ENCODE measurements around the gene PPP1R1A.

The PPP1R1A gene

DNA sequence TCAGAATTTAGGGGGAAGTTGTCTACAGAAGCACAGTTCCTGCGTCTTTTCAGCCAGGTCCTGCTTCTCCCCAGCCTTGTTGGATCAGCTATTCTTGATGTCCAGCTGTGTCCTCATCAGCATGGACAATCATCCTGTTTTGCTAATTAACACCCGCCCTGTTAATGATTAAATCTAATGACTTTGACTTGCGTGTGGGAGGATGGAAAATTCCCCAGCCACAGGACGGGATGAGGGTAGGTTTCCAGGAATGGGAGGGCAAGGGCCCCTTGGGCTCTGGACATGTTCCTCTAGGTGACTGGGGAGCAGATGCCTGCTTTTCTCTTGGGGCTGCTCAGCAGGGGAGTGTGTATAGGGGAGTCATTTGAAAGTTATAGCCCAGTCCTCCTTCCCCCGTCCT lies 5.3 kb upstream of the PPP1R1A start:
- TF ChIP-seq, protein P1, sequence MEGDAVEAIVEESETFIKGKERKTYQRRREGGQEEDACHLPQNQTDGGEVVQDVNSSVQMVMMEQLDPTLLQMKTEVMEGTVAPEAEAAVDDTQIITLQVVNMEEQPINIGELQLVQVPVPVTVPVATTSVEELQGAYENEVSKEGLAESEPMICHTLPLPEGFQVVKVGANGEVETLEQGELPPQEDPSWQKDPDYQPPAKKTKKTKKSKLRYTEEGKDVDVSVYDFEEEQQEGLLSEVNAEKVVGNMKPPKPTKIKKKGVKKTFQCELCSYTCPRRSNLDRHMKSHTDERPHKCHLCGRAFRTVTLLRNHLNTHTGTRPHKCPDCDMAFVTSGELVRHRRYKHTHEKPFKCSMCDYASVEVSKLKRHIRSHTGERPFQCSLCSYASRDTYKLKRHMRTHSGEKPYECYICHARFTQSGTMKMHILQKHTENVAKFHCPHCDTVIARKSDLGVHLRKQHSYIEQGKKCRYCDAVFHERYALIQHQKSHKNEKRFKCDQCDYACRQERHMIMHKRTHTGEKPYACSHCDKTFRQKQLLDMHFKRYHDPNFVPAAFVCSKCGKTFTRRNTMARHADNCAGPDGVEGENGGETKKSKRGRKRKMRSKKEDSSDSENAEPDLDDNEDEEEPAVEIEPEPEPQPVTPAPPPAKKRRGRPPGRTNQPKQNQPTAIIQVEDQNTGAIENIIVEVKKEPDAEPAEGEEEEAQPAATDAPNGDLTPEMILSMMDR (IDR thresholded peaks at IDR 0.05; ENCODE audit: low read depth, low read length): no peak
- DNase-seq (ENCODE audit: low read depth in 2 of 2): no peak
- no peak overlapping the region for H3K4me3 ChIP-seq (replicated peaks in 1 of 2; ENCODE audit: low read depth in 2 of 2, low read length in 2 of 2)

DNA sequence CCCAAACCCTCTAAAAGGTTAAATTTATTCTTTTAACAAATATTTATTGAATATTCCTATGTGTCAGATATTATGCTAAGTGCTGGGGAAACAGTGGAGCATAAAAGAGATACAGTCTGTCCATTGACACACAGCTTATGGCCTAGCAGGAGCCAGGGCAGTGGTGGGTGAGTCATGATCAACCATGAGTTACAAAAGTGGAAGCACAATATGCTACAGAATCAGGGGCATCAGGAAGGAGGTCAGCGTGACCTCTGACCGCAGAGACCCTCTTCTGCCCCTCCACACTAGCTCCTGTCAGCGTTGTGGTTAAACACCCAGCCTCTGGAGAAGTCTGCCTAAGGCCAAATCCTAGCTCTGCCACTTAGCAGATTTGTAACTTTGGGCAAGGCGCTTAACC lies 4.7 kb upstream of the PPP1R1A start:
- H3K4me3 ChIP-seq (replicated peaks in 1 of 2; ENCODE audit: low read depth in 2 of 2, low read length in 2 of 2): no peak overlapping the region
- peak in 1 of 2 donors; percentile 30 for DNase-seq (ENCODE audit: low read depth in 2 of 2)
- TF ChIP-seq, protein P1 (IDR thresholded peaks at IDR 0.05; ENCODE audit: low read depth, low read length): no peak

DNA sequence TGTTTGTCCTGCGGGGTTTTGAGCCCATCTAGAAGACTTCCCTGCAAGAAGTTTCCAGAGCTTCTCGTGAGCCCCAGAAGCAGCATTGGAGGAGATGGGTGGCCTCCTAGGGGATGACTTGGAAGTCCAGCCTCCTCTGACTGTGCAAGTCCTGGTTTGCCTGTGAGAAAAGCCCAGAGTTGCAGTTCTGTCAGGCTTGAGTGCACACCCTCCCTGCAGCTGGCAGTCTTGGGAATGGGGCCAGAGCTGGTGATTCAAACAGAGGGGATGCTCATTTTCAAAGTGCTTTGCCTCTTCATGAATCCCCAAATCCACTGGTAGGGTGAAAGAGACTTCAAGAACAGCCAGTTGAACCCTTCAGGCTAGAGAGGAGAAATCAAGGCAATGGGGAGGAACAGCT lies 3.9 kb upstream of the PPP1R1A start:
- TF ChIP-seq, protein P1 (IDR thresholded peaks at IDR 0.05; ENCODE audit: low read depth, low read length): no peak
- peak; percentile 32 to 38 for DNase-seq (ENCODE audit: low read depth in 2 of 2)
- H3K4me3 ChIP-seq (replicated peaks in 1 of 2; ENCODE audit: low read depth in 2 of 2, low read length in 2 of 2): no peak overlapping the region

DNA sequence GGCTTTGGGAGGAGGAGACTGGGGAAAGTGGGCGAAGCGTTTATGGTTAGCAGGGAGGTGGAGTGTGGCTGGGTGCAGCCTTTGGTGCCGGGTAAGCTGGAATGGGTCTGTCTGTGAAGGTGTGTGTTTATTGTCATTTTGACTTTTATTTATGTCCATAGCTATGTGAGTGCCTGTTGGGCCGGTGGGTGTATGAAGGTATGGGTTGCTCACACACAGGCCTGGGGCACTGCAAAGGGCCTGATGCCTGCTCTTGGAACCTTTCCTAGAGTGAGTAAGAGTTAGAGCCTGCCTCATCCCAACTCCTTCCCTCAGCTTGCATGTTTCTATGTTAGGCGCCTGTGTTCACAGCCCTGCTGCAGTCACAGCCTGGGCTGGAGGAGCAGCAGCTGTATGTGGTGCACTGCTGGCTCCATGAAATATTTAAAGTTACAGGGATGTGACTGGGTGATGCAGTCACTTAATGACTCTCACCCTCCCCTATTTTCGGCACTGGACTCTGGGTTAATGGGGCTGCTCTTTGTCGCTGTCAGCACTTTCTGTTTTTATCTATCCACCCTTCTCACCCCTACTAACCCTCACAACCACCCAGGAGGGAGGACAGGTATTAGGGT lies 2.6 kb upstream of the PPP1R1A start:
- TF ChIP-seq, protein P1 (IDR thresholded peaks at IDR 0.05; ENCODE audit: low read depth, low read length): no peak
- peak; percentile 11 to 22 for DNase-seq (ENCODE audit: low read depth in 2 of 2)

DNA sequence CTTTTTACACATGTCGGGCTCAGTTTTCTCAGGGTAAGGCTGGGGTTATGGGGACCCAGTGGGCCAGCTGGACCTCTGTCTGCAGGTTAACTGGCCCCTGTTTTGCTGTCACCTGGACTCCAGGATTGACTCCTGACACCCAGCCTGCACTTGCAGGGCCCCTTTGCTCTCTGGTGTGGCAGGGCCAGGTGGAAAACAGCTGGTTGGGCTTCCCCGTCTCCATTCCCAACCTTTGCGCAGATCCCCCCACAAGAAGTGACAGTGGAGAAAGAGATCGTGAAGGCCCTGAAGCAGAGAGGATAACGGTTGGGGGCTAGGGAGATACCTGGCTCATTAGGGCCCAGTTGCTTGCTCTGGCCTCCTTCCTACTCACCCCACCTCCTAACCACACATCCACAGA lies 1.5 kb upstream of the PPP1R1A start:
- DNase-seq (ENCODE audit: low read depth in 2 of 2): no peak
- TF ChIP-seq, protein P1 (IDR thresholded peaks at IDR 0.05; ENCODE audit: low read depth, low read length): no peak
- no peak overlapping the region for H3K4me3 ChIP-seq (replicated peaks in 1 of 2; ENCODE audit: low read depth in 2 of 2, low read length in 2 of 2)

More for the DNA sequence above, 2.6 kb upstream of the PPP1R1A start:
- H3K4me3 ChIP-seq (replicated peaks in 1 of 2; ENCODE audit: low read depth in 2 of 2, low read length in 2 of 2): no peak overlapping the region

DNA sequence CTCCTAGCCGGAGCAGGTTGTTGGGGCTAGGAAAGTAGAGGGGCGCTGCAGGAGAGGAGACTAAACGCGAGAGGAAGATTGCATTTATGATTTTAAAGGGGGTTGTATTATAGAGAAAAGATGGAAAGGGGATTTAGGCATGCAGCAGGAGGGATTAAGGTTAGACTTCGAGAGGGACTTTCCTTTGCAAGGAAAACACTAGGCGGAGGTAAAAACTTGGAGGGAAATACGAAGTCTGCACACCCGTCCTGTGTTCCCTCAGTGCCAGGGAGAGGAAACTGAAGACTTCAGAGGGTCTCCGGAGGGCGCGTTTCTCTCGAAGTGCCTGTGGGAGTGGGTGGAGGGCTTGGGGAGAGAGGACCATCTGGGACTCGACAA lies 420 bp upstream of the PPP1R1A start:
- no peak overlapping the region for H3K4me3 ChIP-seq (replicated peaks in 1 of 2; ENCODE audit: low read depth in 2 of 2, low read length in 2 of 2)
- DNase-seq (ENCODE audit: low read depth in 2 of 2): no peak
- TF ChIP-seq, protein P1 (IDR thresholded peaks at IDR 0.05; ENCODE audit: low read depth, low read length): no peak

DNA sequence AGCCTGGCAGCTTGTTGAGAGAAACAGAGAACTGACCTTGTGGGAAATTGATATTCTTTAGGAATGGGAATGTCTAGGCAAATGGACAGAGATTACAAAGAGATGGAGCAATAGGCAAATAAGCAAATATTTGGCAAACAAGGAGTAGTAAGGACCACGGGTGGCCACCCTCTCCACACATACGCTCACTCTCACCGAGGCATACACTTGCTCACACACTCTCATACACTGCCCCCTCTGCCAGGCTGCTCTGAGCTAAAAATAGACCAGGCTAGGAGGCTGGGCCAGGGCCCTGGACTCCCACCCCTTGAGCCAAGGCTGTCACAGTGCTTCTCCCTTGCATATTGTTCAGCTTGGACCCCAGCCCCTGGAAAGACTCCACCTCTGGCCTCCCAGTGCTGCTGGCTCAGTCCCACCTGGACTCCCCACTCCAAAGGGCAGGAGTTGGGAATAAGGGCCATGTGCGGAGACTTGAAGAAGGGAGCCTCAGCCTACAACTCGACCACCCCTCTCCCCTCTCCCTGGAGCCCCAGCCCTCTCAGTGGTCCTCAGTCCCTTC lies 1.1 kb downstream of the PPP1R1A start:
- DNase-seq (ENCODE audit: low read depth in 2 of 2): no peak
- TF ChIP-seq, protein P1 (IDR thresholded peaks at IDR 0.05; ENCODE audit: low read depth, low read length): no peak
- H3K4me3 ChIP-seq (replicated peaks in 1 of 2; ENCODE audit: low read depth in 2 of 2, low read length in 2 of 2): no peak overlapping the region
